HG02981 (cell line): ENCODE measurements around the gene DNAH11.
"Not testable (repeated sequence)": the region's sequence is repeated elsewhere in the genome, so short reads cannot be mapped to it uniquely, and the experiment has no call there.

Experiments used
- ATAC-seq: cut with Tn5 transposase; IDR thresholded peaks from one replicate; pipeline ENCODE4 v1.9.1; 2021; ENCODE audit warnings: mild to moderate bottlenecking, moderate library complexity; ENCODE audit not compliant: unreplicated experiment

DNAH11 gene

DNA sequence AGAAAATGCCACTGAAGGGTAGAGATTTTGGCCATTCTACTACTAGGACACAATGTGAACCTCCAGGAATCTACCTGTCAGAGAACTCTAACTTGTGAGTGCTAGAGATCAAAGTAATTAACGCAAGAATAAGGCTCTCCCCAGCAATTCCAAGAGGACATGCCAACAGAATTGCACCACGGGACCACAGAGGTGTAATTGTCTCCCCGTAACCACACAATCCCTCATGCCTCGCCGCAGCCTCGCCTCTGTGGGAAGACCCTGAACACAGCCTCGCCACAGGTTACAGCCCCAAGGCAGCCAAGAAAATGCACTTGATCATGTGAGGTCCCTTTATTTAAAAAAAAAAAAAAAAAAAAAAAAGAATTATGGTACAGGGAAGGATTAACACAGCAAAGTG lies 373.3 kb downstream of the DNAH11 start:
- no peak for ATAC-seq

- ATAC-seq: no peak
Measured at GRCh38 chr7:21916629-21917028, 373.8 kb downstream of the DNAH11 start.

DNA sequence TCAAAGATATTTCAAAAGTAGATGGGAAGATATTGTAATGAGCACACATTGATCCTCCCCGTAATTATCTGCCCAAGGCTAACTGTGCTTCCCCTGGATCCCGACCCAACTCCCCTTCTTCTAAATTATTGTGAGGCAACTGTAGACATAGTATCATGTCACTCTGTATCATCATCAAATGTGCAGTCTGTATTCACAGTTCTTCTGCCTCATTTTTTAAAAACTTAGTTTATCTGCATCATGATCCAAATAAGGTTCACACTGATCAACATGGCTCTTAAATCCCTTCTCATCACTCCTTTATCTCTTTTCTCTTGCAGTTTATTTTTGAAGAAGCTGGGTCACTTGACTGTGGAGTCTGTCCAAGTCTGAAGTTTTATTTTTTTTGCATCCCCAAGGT lies 375.4 kb downstream of the DNAH11 start:
- no peak for ATAC-seq

- ATAC-seq: no peak
Measured at GRCh38 chr7:21920936-21921335, 378.1 kb downstream of the DNAH11 start.

DNA sequence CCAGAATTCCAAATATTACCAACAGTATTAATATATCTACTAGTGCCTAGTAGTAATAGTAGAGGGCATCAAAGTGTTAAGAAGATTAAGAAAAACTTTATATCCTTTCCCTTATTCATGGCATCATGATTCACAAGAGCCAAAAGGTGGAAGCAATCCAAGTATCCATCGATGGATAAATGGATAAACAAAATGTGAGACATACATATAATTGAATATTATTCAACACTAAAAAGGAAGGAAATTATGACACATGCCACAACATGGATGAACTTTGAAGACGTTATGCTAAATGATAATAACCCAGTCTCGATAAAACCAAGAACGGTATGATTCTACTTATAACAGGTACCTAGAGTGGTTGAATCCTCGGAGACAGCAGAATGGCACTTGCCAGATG lies 379.8 kb downstream of the DNAH11 start:
- ATAC-seq: no peak

GRCh38 chr7:21923658-21924057 lies 380.8 kb downstream of the DNAH11 start:
- no peak for ATAC-seq

DNA sequence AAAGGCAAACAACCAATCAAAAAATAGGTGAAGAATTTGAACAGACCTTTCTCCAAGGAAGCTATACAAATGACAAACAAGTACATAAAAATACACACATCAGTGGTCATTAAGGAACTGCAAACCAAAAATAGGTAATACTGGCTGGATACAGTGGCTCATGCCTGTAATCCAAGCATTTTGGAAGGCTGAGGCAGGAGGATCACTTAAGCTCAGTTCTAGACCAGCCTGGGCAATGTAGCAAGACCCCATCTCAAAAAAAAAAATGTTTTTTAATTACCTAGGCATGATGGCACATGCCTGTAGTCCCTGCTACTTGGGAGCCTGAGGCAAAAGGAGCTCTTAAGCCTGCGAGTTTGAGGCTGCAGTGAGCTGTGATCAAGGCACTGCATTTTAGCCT lies 383.6 kb downstream of the DNAH11 start:
- no peak for ATAC-seq

DNA sequence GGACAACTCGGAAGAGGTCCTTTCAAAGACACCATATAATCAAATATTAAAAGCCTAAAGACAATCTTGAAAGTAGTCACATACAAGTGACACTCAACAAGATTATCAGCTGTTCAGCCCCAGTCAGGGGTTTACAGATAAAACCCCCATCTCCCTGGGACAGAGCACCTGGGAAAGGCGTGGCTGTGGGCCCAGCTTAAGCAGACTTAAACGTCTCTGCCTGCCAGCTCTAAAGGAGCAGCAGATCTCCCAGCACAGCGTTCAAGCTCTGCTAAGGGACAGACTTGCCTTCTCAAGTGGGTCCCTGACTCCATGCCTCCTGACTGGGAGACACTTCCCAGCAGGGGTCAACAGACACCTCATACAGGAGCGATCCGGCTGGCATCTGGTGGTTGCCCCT lies 384.9 kb downstream of the DNAH11 start:
- no peak for ATAC-seq

GRCh38 chr7:21933293-21933692 lies 390.5 kb downstream of the DNAH11 start:
- ATAC-seq: not testable (repeated sequence)

- no peak for ATAC-seq
Measured at GRCh38 chr7:21934808-21935207, 392.0 kb downstream of the DNAH11 start.

DNA sequence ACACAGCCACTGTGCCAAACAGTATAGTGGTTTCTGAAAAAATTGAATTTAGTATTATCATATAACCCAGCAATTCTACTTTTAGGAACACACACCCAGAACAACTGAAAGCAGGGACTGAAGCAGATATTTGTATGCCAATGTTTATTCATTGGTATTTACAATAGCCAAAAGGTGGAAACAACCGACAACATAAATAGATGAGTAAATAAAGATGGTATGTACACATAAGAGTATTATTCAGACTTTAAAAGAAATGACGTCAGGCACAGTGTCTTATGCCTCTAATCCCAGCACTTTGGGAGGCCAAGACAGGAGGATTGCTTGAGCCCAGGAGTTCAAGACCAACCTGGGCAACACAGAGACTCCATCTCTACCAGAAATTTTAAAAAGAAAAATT lies 395.6 kb downstream of the DNAH11 start:
- no peak for ATAC-seq

GRCh38 chr7:21939136-21939857 lies 396.5 kb downstream of the DNAH11 start:
- ATAC-seq: peak; percentile 77

GRCh38 chr7:21939858-21940372 lies 397.1 kb downstream of the DNAH11 start:
- ATAC-seq: no peak

GRCh38 chr7:21941611-21942141 lies 398.8 kb downstream of the DNAH11 start:
- peak; percentile 12 for ATAC-seq

DNA sequence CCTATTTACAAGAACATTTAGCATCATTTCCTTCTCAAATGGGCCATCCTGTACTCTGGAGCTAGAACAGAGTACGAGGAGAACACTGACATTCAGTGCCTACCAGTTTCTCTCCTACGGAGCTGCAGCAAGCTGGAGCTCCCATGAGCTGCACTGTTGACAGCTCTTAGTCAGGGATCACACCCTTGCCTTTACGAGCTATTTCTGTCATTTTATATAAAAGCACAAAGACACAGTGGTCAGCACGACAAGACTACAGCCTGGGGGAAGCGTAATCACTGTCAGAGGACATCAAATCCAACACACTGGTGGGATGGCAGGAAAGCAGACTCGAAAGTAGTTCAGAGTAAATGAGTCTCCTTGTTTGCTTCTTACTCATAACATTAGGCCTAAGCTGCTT lies 400.1 kb downstream of the DNAH11 start:
- ATAC-seq: no peak

GRCh38 chr7:21943436-21943835 lies 400.6 kb downstream of the DNAH11 start:
- no peak for ATAC-seq

DNA sequence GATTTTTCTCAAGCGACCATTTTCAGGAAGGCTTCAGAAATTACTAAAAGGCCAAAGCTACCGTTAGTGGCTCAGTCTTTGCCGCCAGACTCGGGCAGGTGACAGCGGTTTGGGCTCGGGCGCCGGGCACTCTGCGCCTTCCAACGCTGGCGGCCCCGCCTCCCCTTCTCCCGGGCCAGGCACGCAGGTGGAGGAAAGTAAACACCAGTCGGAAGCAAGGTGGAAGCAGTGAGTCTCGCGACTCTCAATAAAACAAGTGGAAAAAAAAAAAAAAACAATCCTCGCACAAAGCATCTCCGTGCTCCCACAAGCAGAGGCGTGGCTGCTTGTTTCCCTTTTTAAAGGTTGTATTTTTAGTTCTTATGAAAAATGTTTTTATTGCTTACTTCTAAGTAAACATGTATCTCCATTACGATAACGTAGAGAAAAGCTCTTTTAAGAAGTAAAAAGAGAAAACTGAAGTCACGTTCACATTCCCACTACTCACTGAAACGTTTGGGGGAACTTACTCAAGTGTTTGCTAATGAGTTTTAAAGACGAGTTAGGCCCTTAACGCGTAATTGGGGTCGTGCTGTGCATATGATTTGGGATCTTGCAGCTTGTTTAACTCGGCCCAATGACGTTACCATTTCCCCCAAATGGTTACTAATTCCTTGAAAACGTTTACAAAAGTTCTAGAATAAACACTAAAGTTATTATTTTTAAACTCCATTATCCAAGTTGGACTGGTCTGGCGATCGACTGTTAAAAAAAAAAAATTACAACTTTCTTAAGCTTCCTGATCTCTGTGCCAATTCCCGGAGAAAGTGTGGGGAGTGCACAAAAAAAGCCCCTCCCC lies 402.0 kb downstream of the DNAH11 start:
- ATAC-seq: no peak

DNA sequence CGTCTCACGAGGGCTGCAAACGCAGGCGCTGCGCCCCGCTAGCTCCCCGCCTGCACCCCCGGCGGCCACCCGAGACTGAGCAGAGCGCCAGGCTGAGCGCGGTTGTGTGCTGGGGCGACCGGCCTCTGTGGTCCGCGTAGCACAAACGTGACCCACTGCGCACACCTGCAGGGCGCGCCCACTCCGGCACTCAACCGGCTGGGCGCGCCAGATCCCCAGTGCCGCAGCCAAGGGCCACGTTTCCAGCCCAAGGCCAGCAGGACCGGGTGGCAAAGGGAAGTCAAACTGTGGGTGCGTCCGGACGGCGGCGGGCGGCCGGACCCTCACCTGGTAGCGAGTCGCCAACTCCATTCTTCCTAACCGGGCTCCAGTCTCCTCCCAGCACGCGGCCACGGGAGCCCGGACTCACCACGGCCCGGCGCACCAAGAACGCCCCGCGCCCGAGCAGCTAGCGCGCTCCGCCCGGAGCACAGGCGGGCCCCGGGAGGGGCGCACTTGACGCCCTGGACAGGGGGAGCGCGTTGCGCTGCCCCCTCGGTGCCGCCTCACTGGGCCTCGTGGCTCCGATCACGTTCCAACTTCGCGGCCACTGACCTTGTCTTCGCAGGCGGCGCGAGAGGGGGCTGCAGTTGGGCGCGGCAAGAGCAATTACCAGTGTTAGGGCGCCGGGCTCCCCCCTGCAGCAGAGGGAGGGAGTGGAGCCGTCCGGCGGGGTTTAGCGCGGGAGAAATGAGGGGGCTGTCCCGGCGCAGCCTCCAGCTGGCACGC lies 402.8 kb downstream of the DNAH11 start, which contains the start of gene CDCA7L:
Gene CDCA7L, minus strand, starts transcription at position 446 of the 768 bp plus-strand sequence. Its CDS starts 95 bp downstream, at position 351.
- ATAC-seq: peak; percentile 77

DNA sequence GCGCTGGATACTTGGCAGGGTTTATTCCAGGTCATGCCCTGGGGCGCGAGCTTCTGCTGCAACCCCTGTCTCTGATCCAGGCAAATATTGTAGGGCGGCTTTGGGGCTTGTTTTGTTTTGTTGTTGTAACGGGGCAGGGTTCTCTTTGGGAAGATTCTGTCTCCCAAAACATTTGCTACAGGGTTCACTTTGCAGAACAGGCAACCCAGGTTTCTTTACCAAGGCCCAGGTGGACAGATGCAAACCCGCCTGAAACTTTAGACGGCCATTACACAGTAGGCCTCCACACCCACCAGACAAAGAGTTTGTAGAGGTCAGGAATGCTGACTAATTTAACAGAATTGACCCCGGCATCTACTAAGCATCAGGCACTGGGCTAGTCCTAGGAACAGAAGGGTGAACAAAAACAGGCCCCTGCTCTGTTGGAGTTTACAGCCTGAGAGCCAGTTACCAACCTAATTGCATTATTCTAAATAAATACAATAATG lies 403.4 kb downstream of the DNAH11 start:
- ATAC-seq: no peak

- no peak for ATAC-seq
Measured at GRCh38 chr7:21947056-21947455, 404.2 kb downstream of the DNAH11 start.

DNA sequence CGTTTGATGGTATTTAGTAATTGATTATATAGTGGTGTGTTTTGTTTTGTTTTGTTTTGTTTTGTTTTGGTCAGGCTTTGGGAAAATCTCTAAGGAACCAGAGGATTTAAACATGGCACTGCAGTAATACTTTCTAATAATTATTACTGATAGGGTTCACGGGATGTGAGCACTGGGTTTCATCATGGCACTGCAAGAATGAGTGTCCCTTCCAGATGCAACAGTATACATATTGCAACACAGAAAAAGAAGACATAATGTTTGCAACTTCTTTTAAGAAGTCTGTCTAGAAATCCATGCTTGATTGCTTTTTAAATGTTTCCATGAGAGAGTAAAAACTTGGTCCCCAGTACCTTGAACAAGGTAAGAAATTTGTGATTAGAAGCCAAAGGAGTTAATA lies 405.1 kb downstream of the DNAH11 start:
- ATAC-seq: no peak
